Subcutaneous adipose tissue (tissue), 4 donors: Measurements from ENCODE around the gene EBLN2. TPM values are rescaled to one million over a fixed set of nuclear protein-coding genes. Genes with fewer than 3 reads are reported as not detected.

Experiments used
- CTCF ChIP-seq: fragments of 450-650 bp; IDR thresholded peaks from one replicate; pipeline ENCODE4 v1.5.1; 2016; ENCODE audit warnings: low read depth, mild to moderate bottlenecking, control low read depth, antibody characterized with exemption, moderate library complexity
- total RNA-seq, 4 donors: library from RNA; depleted of rRNA; stranded (reverse); fragments of >200 nt; gene quantifications; one replicate each; pipeline ENCODE4 v1.1.0, GENCODE V29; 2016

Gene EBLN2
- total RNA-seq, 4 donors from 2014 or later = 6.4 to 8.6 (median 7.6) TPM

- TF ChIP-seq CTCF = no peak
Observed at GRCh38 chr3:73073091-73073707, 11.7 kb downstream of the EBLN2 start.

- TF ChIP-seq CTCF = no peak
Observed at GRCh38 chr3:73074781-73075180, 13.3 kb downstream of the EBLN2 start.

- TF ChIP-seq CTCF = no peak
Observed at GRCh38 chr3:73080216-73080966, 18.9 kb downstream of the EBLN2 start.

- TF ChIP-seq CTCF = no peak
Observed at GRCh38 chr3:73081140-73081539, 19.7 kb downstream of the EBLN2 start.

- TF ChIP-seq CTCF = no peak
Observed at GRCh38 chr3:73084170-73084569, 22.7 kb downstream of the EBLN2 start.

GRCh38 chr3:73086071-73086494, 24.6 kb downstream of the EBLN2 start:
- no peak for TF ChIP-seq CTCF

GRCh38 chr3:73094129-73094528, 32.7 kb downstream of the EBLN2 start:
- no peak for TF ChIP-seq CTCF
